ENCODE data around the gene HFM1.

HFM1 gene

GRCh38 chr1:91221017-91221416 is 183.6 kb downstream of the HFM1 start:
- peaks cover 10% of the 10 kb centered on the region for H3K27me3 Mint-ChIP-seq
- H3K4me3 Mint-ChIP-seq, result no peak overlapping the region
- ATAC-seq (replicated peaks; ENCODE audit: extremely low read depth, poor library complexity, severe bottlenecking) (no peak), DNase-seq (ENCODE audit: low spot score in 2 of 2) (no peak)
- H3K4me1 Mint-ChIP-seq, result no peaks in the 10 kb centered on the region
- H3K36me3 Mint-ChIP-seq (ENCODE audit: insufficient read depth), result peaks cover 2% of the 10 kb centered on the region
- no peak overlapping the region for H3K27ac Mint-ChIP-seq (ENCODE audit: low read depth)
- H3K9me3 Mint-ChIP-seq, result peaks cover 6% of the 10 kb centered on the region

GRCh38 chr1:91217911-91218310 is 186.7 kb downstream of the HFM1 start:
- Mint-ChIP-seq H3K27me3 (peaks cover 10% of the 10 kb centered on the region), H3K9me3 (peaks cover 6% of the 10 kb centered on the region), H3K36me3 (ENCODE audit: insufficient read depth) (peaks cover 2% of the 10 kb centered on the region), H3K27ac (ENCODE audit: low read depth) (no peak overlapping the region), H3K4me1 (no peaks in the 10 kb centered on the region), H3K4me3 (no peak overlapping the region)
- ATAC-seq (replicated peaks; ENCODE audit: extremely low read depth, poor library complexity, severe bottlenecking), result no peak
- DNase-seq (ENCODE audit: low spot score in 2 of 2), result no peak

Measured in central memory CD8-positive, alpha-beta T cell (primary cell).